HepG2 (cell line): Measurements from ENCODE around the gene UBC.

Source experiments
- BRCA1 ChIP-seq: sonication (generic); formaldehyde crosslinking; IDR thresholded peaks from 2 replicates; pipeline ENCODE4 v1.4.0; 2020; ENCODE audit warnings: missing genetic modification reagents
- CREB1 ChIP-seq, 2 experiments: fragments of 450-650 bp in 1 of 2; IDR thresholded peaks; 2 replicates each; pipeline ENCODE4 v1.6.1; 2016 to 2017; ENCODE audit warnings: control low read depth in 1 of 2, mild to moderate bottlenecking in 1 of 2, missing compliant biosample characterization in 1 of 2, missing genetic modification characterization in 1 of 2
- EP300 ChIP-seq, 3 experiments: sonication (generic) in 1 of 3; formaldehyde crosslinking in 1 of 3; IDR thresholded peaks; 2 replicates each; pipeline versions ENCODE4 v1.5.1 to v1.6.1; 2011 to 2020; ENCODE audit warnings: low read depth in 2 of 3, low read length in 2 of 3, borderline replicate concordance in 1 of 3, improper control_type of control experiment in 1 of 3, mild to moderate bottlenecking in 1 of 3, missing genetic modification reagents in 1 of 3, moderate library complexity in 1 of 3
- PCBP1 ChIP-seq: fragments of 200-400 bp; formaldehyde crosslinking; IDR thresholded peaks from 2 replicates; pipeline ENCODE4 v1.6.1; 2017; ENCODE audit warnings: mild to moderate bottlenecking, low read depth, low read length, borderline replicate concordance
- POLR2AphosphoS5 ChIP-seq: IDR thresholded peaks from 2 replicates; pipeline ENCODE4 v1.6.1; 2012; ENCODE audit warnings: low read depth, low read length
- SRF ChIP-seq: IDR thresholded peaks from 2 replicates; pipeline ENCODE4 v1.6.1; 2011; ENCODE audit warnings: mild to moderate bottlenecking, low read depth, low read length, moderate library complexity
- ZNF121 ChIP-seq: sonication (generic); formaldehyde crosslinking; IDR thresholded peaks from 2 replicates; pipeline ENCODE4 v1.5.0; 2020; ENCODE audit warnings: mild to moderate bottlenecking, missing genetic modification reagents
- TF ChIP-seq, protein P1 (sequence below): sonication (generic); formaldehyde crosslinking; IDR thresholded peaks from 2 replicates; pipeline ENCODE4 v1.5.0; 2020; ENCODE audit warnings: mild to moderate bottlenecking, missing genetic modification reagents, moderate library complexity

DNA sequence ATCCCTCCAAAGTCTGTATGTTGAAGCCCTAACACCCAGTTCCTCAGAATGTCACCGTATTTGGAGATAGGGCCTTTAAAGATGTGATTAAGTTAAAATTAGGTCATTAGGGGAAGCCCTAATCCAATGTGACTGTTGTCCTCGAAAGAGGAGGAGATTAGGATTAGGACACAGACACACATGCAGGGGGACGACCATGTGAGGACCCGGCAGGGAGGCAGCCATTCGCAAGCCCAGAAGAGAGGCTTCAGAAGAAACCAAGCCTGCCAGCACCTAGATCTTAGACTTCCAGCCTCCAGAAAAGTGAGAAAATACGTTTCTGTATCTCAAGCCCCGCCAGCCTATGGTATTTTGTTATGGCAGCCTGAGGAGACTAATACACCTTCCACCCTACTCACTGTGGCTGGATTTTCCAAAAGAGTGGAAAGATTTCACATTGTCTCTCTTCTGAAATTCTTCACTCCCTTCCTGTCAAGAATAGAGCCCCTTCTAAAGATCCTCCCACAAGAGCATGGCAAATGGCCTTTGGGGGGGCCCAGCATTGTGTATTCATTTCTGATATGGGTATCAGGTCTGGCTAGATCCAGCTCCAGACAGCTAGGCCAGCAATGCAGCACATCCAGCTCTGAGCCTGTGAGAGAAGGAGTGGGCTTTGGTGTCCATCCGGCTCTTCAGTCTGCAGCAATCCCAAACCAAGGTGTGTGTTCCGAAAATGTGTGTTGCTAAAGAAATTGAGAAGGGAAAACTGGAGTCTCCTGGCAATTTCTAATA lies 15.4 kb upstream of the UBC start:
- TF ChIP-seq, protein P1, sequence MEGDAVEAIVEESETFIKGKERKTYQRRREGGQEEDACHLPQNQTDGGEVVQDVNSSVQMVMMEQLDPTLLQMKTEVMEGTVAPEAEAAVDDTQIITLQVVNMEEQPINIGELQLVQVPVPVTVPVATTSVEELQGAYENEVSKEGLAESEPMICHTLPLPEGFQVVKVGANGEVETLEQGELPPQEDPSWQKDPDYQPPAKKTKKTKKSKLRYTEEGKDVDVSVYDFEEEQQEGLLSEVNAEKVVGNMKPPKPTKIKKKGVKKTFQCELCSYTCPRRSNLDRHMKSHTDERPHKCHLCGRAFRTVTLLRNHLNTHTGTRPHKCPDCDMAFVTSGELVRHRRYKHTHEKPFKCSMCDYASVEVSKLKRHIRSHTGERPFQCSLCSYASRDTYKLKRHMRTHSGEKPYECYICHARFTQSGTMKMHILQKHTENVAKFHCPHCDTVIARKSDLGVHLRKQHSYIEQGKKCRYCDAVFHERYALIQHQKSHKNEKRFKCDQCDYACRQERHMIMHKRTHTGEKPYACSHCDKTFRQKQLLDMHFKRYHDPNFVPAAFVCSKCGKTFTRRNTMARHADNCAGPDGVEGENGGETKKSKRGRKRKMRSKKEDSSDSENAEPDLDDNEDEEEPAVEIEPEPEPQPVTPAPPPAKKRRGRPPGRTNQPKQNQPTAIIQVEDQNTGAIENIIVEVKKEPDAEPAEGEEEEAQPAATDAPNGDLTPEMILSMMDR = no peak
- TF ChIP-seq EP300 (IDR thresholded peaks at IDR 0.05; ENCODE audit: low read depth in 2 of 2, low read length in 2 of 2) (no peak), EP300 (CRISPR knock-in tag; IDR thresholded peaks at IDR 0.05; ENCODE audit: borderline replicate concordance) (no peak), PCBP1 (no peak), ZNF121 (CRISPR knock-in tag) (no peak), POLR2AphosphoS5 (no peak), BRCA1 (CRISPR knock-in tag) (no peak), SRF (no peak), CREB1 (IDR thresholded peaks at IDR 0.05) (no peak), CREB1 (CRISPR knock-in tag; IDR thresholded peaks at IDR 0.05) (no peak)
